ENCODE results near the gene VIL1. TPM values are rescaled to one million over a fixed set of nuclear protein-coding genes. Genes with fewer than 3 reads are reported as not detected.

VIL1 gene
- total and polyA plus RNA-seq, 9 of the 15 experiments (the other 6 are each of a cell fraction or from before 2014, with no cell fraction given): 0.51 to 2.7 (median 1.2) TPM

GRCh38 chr2:218394298-218395089, 24.4 kb upstream of the VIL1 start (continued):
- TF ChIP-seq CBX1 (IDR thresholded peaks at IDR 0.05; ENCODE audit: low read depth): no peak
- no peak for TF ChIP-seq ZBTB17 (CRISPR knock-in tag; IDR thresholded peaks at IDR 0.05)
- no peak for TF ChIP-seq RERE (CRISPR knock-in tag; IDR thresholded peaks at IDR 0.05; ENCODE audit: borderline replicate concordance)
- TF ChIP-seq CTCF (IDR thresholded peaks at IDR 0.05 in 2 of 3, conservative IDR thresholded peaks at IDR 0.05 in 1 of 3; ENCODE audit: insufficient read depth in 2 of 3, low read depth in 1 of 3, low read length in 3 of 3): no peak
- TF ChIP-seq PKNOX1 (IDR thresholded peaks at IDR 0.05): 0 out of 2 replicates have a peak, but pooled peaks have one; percentile 9
- no peak for TF ChIP-seq BRCA1 (IDR thresholded peaks at IDR 0.05)
- no peak for TF ChIP-seq BRCA1 (CRISPR knock-in tag; IDR thresholded peaks at IDR 0.05)
- no peak for TF ChIP-seq TAF7 (tag; IDR thresholded peaks at IDR 0.05)
- TF ChIP-seq MNT (conservative IDR thresholded peaks at IDR 0.05): no peak
- TF ChIP-seq PHB2 (IDR thresholded peaks at IDR 0.05; ENCODE audit: low read depth): no peak
- TF ChIP-seq ELK3 (CRISPR knock-in tag; IDR thresholded peaks at IDR 0.05): no peak
- peak; percentile 8; the same call in 1 of the 2 replicates for TF ChIP-seq PHF8 (IDR thresholded peaks at IDR 0.05; ENCODE audit: borderline replicate concordance, low read length)
- TF ChIP-seq MAX (CRISPR knock-in tag; IDR thresholded peaks at IDR 0.05): no peak
- TF ChIP-seq MCM5 (IDR thresholded peaks at IDR 0.05; ENCODE audit: low read depth): no peak
- TF ChIP-seq RBFOX2 (IDR thresholded peaks at IDR 0.05; ENCODE audit: low read depth, low read length): peak; percentile 5

Data from K562 (cell line).